ENCODE measurements around the gene CAB39.

DNA sequence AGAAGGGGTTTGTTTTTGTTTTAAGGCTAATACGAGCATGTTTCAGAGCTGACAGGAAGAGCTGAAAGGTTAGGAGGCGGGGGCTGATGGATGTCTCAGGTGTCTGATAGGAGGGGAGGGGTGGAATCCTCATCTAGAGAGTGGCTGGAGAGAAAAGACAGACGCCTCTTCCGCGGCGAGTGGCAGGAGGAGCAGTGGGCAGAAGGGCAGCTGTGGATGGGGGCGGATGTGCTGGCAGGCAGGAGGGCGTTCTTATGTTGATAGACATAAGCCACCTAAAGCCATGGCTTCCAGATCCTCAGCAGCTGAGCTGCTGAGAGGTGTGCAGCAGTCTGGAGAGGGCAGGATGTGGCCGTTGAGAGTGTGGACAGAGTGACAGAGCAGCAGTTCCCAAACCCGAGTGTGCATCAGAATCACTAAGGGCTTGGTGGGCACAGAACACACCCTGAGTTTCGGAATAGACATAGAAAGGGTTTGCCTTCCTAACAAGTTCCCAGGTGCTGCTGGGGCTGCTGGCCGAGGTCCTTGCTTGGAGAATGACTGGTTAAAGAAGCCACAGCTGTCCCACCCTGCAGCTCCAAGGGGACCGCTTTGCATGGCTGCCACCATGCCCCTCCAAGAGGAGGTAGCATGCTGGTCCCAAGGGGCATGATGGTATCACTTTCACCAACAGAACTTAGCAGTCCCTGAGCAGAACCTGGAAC, 149.1 kb downstream of the CAB39 start:
- TF ChIP-seq, protein P1, sequence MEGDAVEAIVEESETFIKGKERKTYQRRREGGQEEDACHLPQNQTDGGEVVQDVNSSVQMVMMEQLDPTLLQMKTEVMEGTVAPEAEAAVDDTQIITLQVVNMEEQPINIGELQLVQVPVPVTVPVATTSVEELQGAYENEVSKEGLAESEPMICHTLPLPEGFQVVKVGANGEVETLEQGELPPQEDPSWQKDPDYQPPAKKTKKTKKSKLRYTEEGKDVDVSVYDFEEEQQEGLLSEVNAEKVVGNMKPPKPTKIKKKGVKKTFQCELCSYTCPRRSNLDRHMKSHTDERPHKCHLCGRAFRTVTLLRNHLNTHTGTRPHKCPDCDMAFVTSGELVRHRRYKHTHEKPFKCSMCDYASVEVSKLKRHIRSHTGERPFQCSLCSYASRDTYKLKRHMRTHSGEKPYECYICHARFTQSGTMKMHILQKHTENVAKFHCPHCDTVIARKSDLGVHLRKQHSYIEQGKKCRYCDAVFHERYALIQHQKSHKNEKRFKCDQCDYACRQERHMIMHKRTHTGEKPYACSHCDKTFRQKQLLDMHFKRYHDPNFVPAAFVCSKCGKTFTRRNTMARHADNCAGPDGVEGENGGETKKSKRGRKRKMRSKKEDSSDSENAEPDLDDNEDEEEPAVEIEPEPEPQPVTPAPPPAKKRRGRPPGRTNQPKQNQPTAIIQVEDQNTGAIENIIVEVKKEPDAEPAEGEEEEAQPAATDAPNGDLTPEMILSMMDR (IDR thresholded peaks at IDR 0.05), result no peak
- TF ChIP-seq, protein P2, sequence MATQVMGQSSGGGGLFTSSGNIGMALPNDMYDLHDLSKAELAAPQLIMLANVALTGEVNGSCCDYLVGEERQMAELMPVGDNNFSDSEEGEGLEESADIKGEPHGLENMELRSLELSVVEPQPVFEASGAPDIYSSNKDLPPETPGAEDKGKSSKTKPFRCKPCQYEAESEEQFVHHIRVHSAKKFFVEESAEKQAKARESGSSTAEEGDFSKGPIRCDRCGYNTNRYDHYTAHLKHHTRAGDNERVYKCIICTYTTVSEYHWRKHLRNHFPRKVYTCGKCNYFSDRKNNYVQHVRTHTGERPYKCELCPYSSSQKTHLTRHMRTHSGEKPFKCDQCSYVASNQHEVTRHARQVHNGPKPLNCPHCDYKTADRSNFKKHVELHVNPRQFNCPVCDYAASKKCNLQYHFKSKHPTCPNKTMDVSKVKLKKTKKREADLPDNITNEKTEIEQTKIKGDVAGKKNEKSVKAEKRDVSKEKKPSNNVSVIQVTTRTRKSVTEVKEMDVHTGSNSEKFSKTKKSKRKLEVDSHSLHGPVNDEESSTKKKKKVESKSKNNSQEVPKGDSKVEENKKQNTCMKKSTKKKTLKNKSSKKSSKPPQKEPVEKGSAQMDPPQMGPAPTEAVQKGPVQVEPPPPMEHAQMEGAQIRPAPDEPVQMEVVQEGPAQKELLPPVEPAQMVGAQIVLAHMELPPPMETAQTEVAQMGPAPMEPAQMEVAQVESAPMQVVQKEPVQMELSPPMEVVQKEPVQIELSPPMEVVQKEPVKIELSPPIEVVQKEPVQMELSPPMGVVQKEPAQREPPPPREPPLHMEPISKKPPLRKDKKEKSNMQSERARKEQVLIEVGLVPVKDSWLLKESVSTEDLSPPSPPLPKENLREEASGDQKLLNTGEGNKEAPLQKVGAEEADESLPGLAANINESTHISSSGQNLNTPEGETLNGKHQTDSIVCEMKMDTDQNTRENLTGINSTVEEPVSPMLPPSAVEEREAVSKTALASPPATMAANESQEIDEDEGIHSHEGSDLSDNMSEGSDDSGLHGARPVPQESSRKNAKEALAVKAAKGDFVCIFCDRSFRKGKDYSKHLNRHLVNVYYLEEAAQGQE (IDR thresholded peaks at IDR 0.05; ENCODE audit: insufficient read depth in 1 of 2, low read depth in 2 of 2, low read length in 1 of 2), result no peak; a peak in 1 of 4 replicates
- no peak for TF ChIP-seq TCF7L2 (IDR thresholded peaks at IDR 0.05; ENCODE audit: low read depth, low read length)
- TF ChIP-seq POLR2AphosphoS5 (IDR thresholded peaks at IDR 0.05; ENCODE audit: low read depth, low read length), result no peak
- no peak for TF ChIP-seq SIN3A (IDR thresholded peaks at IDR 0.05; ENCODE audit: borderline replicate concordance, insufficient read depth, low read depth, low read length)
